Body of pancreas (tissue), 4 donors: ENCODE results near the gene ASB13.

Experiments used
- CTCF ChIP-seq, 7 experiments: fragments of 450-650 bp in 4 of 7; fragments of 200-600 bp in 3 of 7; sonication (generic) in 3 of 7; IDR thresholded peaks; one replicate each; pipeline ENCODE4 v1.5.1; 2016 to 2019; ENCODE audit warnings: antibody characterized with exemption in 7 of 7
- POLR2A ChIP-seq, 3 donors: fragments of 450-650 bp; IDR thresholded peaks; one replicate each; pipeline ENCODE4 v1.6.1; 2016; ENCODE audit warnings: antibody characterized with exemption in 3 of 3, mild to moderate bottlenecking in 2 of 3

DNA sequence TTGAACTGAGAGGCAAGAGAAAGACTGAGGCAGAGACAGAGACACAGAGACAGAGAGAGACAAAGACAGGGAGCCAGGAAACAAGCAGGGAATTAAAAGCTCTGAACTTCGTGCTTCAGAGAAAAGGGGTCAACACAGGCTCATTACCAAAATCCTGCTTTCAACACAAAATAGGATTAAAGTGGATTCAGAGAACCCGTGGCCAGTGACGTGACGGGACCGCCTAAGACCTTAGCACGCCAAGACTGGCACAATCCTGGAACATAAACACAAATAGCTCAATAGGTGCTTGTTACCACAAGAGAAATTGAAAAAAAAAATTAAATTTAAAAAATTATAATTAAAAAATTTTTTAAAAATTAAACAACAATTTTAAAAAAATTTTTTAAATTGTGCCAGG lies 21.5 kb downstream of the ASB13 start:
- TF ChIP-seq POLR2A (IDR thresholded peaks at IDR 0.05) (no peak), CTCF (IDR thresholded peaks at IDR 0.05) (no peak)
